Left kidney (tissue), 8 donors: ENCODE measurements around the gene SULT2A1. TPM values are rescaled to one million over a fixed set of nuclear protein-coding genes. Genes with fewer than 3 reads are reported as not detected.
"Not testable (repeated sequence)": the region's sequence is repeated elsewhere in the genome, so short reads cannot be mapped to it uniquely, and the experiment has no call there.

Experiments
- DNase-seq: peaks from one replicate; pipeline ENCODE4 v3.0.0-alpha.2; 2013
- long read RNA-seq, 8 donors: transcript quantifications; one replicate each; lab custom pipeline, GENCODE V29; 2026
- polyA plus RNA-seq: library from polyadenylated mRNA; unstranded; fragments of 120-200 nt; gene quantifications from one replicate; pipeline ENCODE4 v1.2.1, GENCODE V29; 2013; ENCODE audit not compliant: insufficient read length

Gene SULT2A1
- polyA plus RNA-seq, result 0.18 TPM
- long read RNA-seq, donor 1, result 0 reads
- long read RNA-seq, donor 2, result 0 reads
- long read RNA-seq, donor 3, result 0 reads
- long read RNA-seq, donor 4, result 0 reads
- long read RNA-seq, donor 5, result 0 reads
- long read RNA-seq, donor 6, result 0 reads
- long read RNA-seq, donor 7, partial matches to known transcripts, result 0 of 1 reads
- long read RNA-seq, donor 7, other reads (novel, unspliced or antisense), result 0 of 1 reads
- long read RNA-seq, donor 8, result 0 reads

GRCh38 chr19:47886010-47886559 lies at the start of gene SULT2A1:
SULT2A1 (minus strand) TSS chr19:47886315; CDS start chr19:47886257, 58 bp downstream.
- no peak for DNase-seq

- not testable (repeated sequence) for DNase-seq
Observed at GRCh38 chr19:47928581-47928980, 42.5 kb upstream of the SULT2A1 start.

GRCh38 chr19:47920107-47920506 lies 34.0 kb upstream of the SULT2A1 start:
- DNase-seq, result not testable (repeated sequence)

DNA sequence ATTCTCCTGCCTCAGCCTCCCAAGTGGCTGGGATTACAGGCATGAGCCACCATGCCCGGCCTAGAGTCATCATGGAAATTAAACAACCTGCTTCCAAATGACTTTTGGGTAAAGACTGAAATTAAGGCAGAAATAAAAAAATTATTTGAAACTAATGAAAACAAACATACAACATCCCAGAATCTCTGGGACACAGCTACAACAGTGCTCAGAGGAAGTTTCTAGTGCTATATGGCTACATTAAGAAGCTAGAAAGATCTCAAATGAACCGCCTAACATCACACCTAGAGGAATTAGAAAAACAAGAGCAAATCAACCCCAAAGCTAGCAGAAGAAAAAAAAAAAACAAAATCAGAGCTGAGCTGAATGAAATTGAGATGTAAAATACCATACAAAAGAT lies 24.1 kb upstream of the SULT2A1 start:
- not testable (repeated sequence) for DNase-seq

- DNase-seq, result not testable (repeated sequence)
Observed at GRCh38 chr19:47909350-47909749, 23.2 kb upstream of the SULT2A1 start.

GRCh38 chr19:47901370-47901769 lies 15.3 kb upstream of the SULT2A1 start:
- DNase-seq, result no peak

GRCh38 chr19:47899335-47899734 lies 13.2 kb upstream of the SULT2A1 start:
- no peak for DNase-seq

- DNase-seq, result no peak
Observed at GRCh38 chr19:47897861-47898260, 11.7 kb upstream of the SULT2A1 start.

GRCh38 chr19:47896773-47897172 lies 10.7 kb upstream of the SULT2A1 start:
- DNase-seq, result no peak

- no peak for DNase-seq
Observed at GRCh38 chr19:47896019-47896418, 9.9 kb upstream of the SULT2A1 start.

GRCh38 chr19:47895165-47895782 lies 9.2 kb upstream of the SULT2A1 start:
- no peak for DNase-seq

- DNase-seq, result peak; percentile 13
Observed at GRCh38 chr19:47891923-47892666, 6.0 kb upstream of the SULT2A1 start.

DNA sequence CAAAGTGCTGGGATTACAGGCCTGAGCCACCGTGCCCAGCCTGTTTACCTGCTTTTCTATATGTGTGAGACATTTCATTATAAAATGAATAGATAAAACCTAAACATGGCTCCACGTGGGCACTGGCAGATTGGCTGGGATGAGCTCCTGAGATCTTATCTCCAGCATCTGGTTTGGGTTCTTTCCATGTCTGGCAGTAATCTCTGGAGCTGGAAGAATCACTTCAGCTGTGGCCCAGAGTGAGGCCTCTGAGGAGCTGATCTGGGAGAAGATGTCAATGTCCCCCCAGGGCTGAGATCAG lies 5.5 kb upstream of the SULT2A1 start:
- no peak for DNase-seq

DNA sequence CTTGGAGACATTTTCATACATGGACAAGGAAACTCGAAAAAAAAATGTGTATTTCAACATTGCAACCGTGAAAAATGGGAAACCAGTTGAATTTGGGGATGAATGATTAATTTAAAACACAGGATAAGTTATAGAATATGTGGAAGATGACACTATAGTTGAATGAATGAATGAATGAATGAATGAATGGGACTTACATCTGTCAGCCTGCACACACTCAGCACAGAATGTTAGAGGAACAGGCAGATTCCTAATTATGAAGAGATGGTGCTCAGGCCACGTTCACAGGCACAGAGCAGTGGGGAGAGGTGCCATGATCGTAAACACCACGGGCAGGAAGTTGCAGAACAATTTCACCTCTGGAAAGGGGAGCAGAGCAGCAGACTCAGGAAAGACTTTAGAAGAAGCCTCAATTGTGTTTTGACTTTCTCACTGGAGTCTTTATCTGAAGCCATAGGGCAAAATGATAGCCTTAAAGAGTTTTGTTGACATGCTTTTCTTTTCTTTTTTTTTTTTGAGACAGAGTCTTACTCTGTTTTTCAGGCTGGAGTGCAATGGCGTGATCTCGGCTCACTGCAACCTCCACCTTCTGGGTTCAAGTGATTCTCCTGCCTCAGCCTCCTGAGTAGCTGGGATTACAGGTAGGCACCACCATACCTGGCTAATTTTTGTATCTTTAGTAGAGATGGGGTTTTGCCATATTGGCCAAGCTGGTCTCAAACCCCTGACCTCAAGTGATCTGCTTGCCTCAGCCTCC lies 4.9 kb upstream of the SULT2A1 start:
- no peak for DNase-seq

GRCh38 chr19:47885067-47885463 lies 1.1 kb downstream of the SULT2A1 start:
- no peak for DNase-seq

DNA sequence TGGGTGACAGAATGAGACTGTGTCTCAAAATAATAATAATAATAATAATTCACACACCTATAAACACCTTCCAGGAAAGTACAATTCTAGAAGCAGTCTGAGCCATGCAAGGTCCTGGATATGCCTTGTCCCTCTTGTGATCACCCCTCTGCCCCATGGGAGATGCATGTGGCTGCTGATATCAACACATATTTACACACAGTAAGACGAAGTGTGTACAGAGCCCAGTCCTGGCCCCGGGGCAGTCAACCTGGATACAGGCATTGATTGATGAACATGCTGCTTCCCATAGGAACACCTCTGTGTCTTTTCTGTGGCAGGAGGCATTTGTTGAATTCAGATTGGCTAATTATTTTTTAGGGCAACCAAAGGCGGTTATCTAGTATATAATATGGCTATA lies 3.2 kb downstream of the SULT2A1 start:
- no peak for DNase-seq

DNA sequence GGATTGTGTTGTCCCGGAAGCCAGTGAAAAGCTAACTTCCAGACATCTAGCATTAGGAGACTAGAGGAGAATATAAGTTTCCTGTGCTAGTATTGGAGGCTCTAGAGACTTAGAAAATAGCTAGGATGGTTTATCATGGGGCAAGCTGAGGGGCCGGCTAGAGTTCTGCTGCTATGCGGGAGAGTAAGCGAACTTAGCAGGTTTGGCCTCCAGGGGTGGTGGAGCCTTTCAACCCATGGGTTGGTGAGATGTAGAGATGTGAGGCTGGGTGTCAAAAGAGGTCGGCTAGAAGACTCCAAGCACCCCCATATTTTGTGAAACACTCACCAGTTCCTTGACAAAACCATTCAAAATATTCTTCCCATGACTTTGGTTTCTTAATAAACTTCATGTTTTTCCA lies 4.4 kb downstream of the SULT2A1 start:
- DNase-seq, result no peak

- DNase-seq, result not testable (repeated sequence)
Observed at GRCh38 chr19:47879385-47879784, 6.7 kb downstream of the SULT2A1 start.

GRCh38 chr19:47878906-47879305 lies 7.2 kb downstream of the SULT2A1 start:
- no peak for DNase-seq

GRCh38 chr19:47865166-47865565 lies 20.9 kb downstream of the SULT2A1 start:
- DNase-seq, result no peak

- peak; percentile 82 for DNase-seq
Observed at GRCh38 chr19:47863514-47863936, 22.6 kb downstream of the SULT2A1 start.

DNA sequence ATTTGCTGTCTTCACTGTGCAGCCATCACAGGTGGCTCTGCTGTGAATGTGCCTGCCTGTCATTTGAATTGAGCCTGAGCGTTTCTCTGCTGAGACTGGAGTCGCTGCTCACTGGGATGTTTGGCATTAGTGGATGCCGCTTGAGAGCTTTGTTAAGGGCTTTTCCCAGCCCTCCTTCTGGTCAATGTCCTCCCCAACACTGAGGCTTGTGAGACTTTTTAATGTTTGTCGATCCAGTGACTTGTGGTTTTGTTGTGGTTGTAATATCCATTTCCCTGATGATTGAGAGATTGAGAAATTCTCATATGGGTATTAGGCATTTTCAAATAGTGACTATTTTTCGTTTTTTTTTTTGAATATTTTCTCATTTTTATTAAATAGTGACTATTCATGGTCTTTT lies 24.5 kb downstream of the SULT2A1 start:
- DNase-seq, result no peak
